PC-3 (cell line): ENCODE data around the gene RETREG2. TPM values are rescaled to one million over a fixed set of nuclear protein-coding genes. Genes with fewer than 3 reads are reported as not detected.

Experiments used
- ATAC-seq: fragments of 200-7000 bp; cut with Tn5 transposase; 2 replicates; pipeline ENCODE4 v1.9.1; 2020; ENCODE audit warnings: mild to moderate bottlenecking, moderate library complexity
- BruUV-seq: library from RNA; stranded (reverse); fragments of 400-500 nt; replicated peaks from 2 replicates; lab custom pipeline; 2021; lab: Mats Ljungman, UMichigan
- CTCF ChIA-PET: fragments of 300-600 bp; sonication (Branson Sonifier 250); formaldehyde crosslinking; loops from one replicate; lab custom pipeline; 2022; ENCODE audit warnings: antibody characterized with exemption; lab: Charles Lee
- POLR2A ChIA-PET: fragments of 300-600 bp; sonication (Branson Sonifier 250); formaldehyde crosslinking; loops from one replicate; lab custom pipeline; 2022; ENCODE audit warnings: antibody characterized with exemption; ENCODE audit not compliant: unreplicated experiment; lab: Charles Lee
- DNase-seq: peaks from one replicate; pipeline ENCODE4 v3.0.0-alpha.2; 2015
- H2AFZ ChIP-seq: fragments of 300-600 bp; sonication (generic); 2 replicates; pipeline ENCODE4 v1.6.0; 2016; ENCODE audit warnings: antibody characterized with exemption, low read length
- H3F3A ChIP-seq: fragments of 300-600 bp; sonication (generic); one replicate; pipeline ENCODE4 v1.6.0; 2017; ENCODE audit warnings: antibody characterized with exemption, low read length, control low read depth, mild to moderate bottlenecking; ENCODE audit not compliant: unreplicated experiment
- H3K27ac ChIP-seq: fragments of 300-600 bp; sonication (generic); 2 replicates; pipeline ENCODE4 v1.5.1; 2016; ENCODE audit warnings: mild to moderate bottlenecking, low read length
- H3K27me3 ChIP-seq: fragments of 300-600 bp; sonication (generic); 2 replicates; pipeline ENCODE4 v1.6.1; 2016; ENCODE audit warnings: low read length, mixed read lengths
- H3K36me3 ChIP-seq: fragments of 300-600 bp; sonication (generic); 2 replicates; pipeline ENCODE4 v1.6.1; 2016; ENCODE audit warnings: low read depth, mixed run types, low read length, mixed read lengths
- H3K4me1 ChIP-seq: fragments of 300-600 bp; sonication (generic); 2 replicates; pipeline ENCODE4 v1.5.1; 2016; ENCODE audit warnings: low read length; ENCODE audit not compliant: insufficient read depth
- H3K4me2 ChIP-seq: fragments of 300-600 bp; sonication (generic); 2 replicates; pipeline ENCODE4 v1.6.0; 2016; ENCODE audit warnings: low read length
- H3K4me3 ChIP-seq: fragments of 300-600 bp; sonication (generic); 2 replicates; pipeline ENCODE4 v1.5.1; 2016; ENCODE audit warnings: mild to moderate bottlenecking, low read length, mixed read lengths
- H3K79me2 ChIP-seq: fragments of 300-600 bp; sonication (generic); 2 replicates; pipeline ENCODE4 v1.6.1; 2017; ENCODE audit warnings: low read length, mixed read lengths
- H3K9ac ChIP-seq: fragments of 300-600 bp; sonication (generic); 2 replicates; pipeline ENCODE4 v1.6.0; 2016; ENCODE audit warnings: mild to moderate bottlenecking, low read length
- H3K9me2 ChIP-seq: fragments of 300-600 bp; sonication (generic); replicated peaks from 2 replicates; pipeline ENCODE4 v1.6.1; 2016; ENCODE audit warnings: mixed run types, low read length, mixed read lengths
- H3K9me3 ChIP-seq: fragments of 300-600 bp; sonication (generic); 2 replicates; pipeline ENCODE4 v1.6.1; 2016; ENCODE audit warnings: low read length, mixed read lengths
- H4K20me1 ChIP-seq: fragments of 300-600 bp; sonication (generic); 2 replicates; pipeline ENCODE4 v1.6.1; 2016; ENCODE audit warnings: low read length, mixed read lengths
- EZH2 ChIP-seq: fragments of 300-600 bp; sonication (generic); IDR thresholded peaks from one replicate; pipeline ENCODE4 v1.6.1; 2017; ENCODE audit warnings: antibody characterized with exemption, mild to moderate bottlenecking, low read length; ENCODE audit not compliant: unreplicated experiment
- EZH2phosphoT487 ChIP-seq: fragments of 300-600 bp; sonication (generic); IDR thresholded peaks from 2 replicates; pipeline ENCODE4 v1.6.1; 2018; ENCODE audit warnings: mild to moderate bottlenecking, antibody characterized with exemption, low read length, borderline replicate concordance
- intact Hi-C: fragments of 100-400 bp; cut with micrococcal nuclease; formaldehyde crosslinking; loops from 2 replicates; pipeline ENCODE4 v1.9.0; 2023
- total RNA-seq: library from RNA; depleted of rRNA; stranded (reverse); fragments of >200 nt; gene quantifications from 2 replicates; pipeline ENCODE4 v1.2.3, GENCODE V29; 2014
- TF ChIP-seq, protein P1 (sequence below): fragments of 300-600 bp; sonication (generic); conservative IDR thresholded peaks from 2 replicates; pipeline ENCODE4 v1.5.1; 2017; ENCODE audit warnings: antibody characterized with exemption, low read depth, mild to moderate bottlenecking, low read length

RETREG2 gene
- total RNA-seq, 1 experiment from 2014 or later: 61.0 TPM

DNA sequence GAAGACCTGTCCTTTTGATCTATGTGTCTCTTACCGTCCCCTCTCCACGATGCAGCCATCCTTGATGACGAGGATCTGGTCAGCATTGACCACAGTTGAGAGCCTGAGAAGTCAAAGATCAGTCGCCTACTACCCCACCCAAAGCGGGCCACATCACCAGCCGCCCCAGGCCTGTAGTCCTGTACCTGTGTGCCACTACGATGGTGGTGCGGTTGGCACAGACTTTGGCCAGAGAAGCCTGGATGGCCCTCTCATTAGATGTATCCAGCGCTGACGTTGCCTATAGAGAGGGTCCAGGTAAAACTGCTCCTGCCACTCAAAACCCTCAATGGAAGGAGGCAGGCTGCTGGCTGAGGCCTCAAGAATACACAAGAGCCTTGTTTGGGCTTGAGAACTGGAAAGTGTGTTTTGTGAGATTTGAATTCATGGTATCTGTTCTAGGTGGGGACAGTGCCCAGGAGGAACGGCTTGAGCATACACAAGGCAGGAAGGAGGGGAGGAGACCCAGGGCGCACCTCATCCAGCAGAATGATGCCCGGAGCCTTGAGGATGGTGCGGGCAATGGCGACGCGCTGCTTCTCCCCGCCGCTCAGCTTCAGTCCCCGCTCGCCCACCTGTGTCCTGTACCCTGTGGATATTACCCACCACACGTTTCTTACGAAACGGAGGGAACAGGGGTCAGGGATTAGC lies 32.3 kb downstream of the RETREG2 start:
- ChIA-PET CTCF (no interaction called here), POLR2A (no interaction called here)
- Histone ChIP-seq H3K79me2 (peaks cover 5% of the 10 kb centered on the region; the same call in 1 of the 2 replicates), H3K4me2 (no peak overlapping the region), H3K9me2 (no peaks in the 10 kb centered on the region), H3K36me3 (peaks cover 4% of the 10 kb centered on the region), H3K4me1 (peaks cover 20% of the 10 kb centered on the region), H3K9me3 (no peaks in the 10 kb centered on the region), H3F3A (no peaks in the 10 kb centered on the region), H3K4me3 (no peak overlapping the region), H2AFZ (no peak overlapping the region), H3K27ac (no peak overlapping the region), H3K27me3 (no peaks in the 10 kb centered on the region), H4K20me1 (no peaks in the 10 kb centered on the region), H3K9ac (no peak overlapping the region)
- no peak for ATAC-seq
- DNase-seq: peak; percentile 1
- no TSS peak for BruUV-seq
- TF ChIP-seq, protein P1, sequence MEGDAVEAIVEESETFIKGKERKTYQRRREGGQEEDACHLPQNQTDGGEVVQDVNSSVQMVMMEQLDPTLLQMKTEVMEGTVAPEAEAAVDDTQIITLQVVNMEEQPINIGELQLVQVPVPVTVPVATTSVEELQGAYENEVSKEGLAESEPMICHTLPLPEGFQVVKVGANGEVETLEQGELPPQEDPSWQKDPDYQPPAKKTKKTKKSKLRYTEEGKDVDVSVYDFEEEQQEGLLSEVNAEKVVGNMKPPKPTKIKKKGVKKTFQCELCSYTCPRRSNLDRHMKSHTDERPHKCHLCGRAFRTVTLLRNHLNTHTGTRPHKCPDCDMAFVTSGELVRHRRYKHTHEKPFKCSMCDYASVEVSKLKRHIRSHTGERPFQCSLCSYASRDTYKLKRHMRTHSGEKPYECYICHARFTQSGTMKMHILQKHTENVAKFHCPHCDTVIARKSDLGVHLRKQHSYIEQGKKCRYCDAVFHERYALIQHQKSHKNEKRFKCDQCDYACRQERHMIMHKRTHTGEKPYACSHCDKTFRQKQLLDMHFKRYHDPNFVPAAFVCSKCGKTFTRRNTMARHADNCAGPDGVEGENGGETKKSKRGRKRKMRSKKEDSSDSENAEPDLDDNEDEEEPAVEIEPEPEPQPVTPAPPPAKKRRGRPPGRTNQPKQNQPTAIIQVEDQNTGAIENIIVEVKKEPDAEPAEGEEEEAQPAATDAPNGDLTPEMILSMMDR: no peak
- no peak for TF ChIP-seq EZH2phosphoT487
- TF ChIP-seq EZH2: no peak
- intact Hi-C loops: no loop called here

DNA sequence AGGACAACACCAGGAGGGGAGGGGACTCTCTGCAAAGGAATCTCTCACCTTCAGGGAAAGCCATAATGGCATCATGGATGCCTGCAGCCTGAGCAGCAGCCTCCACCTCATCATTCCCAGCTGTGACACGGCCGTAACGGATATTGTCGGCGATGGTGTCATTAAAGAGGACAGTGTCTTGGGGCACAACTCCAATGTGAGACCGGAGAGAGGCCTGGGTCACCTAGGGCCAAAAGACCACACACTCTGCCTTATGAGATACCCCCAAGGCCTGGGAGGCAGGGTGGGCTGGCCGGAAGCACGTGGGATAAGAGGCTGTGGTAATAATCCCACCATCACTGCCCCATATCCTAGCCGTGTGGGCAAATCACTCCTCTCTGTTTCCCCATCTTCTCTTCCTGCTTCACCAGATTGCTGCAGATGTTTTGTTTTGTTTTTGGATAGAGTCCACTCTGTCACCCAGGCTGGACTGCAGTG lies 32.8 kb downstream of the RETREG2 start:
- Histone ChIP-seq H3K9me2 (no peaks in the 10 kb centered on the region), H2AFZ (no peak overlapping the region), H3K4me3 (no peak overlapping the region), H3K27ac (no peak overlapping the region), H3K4me2 (no peak overlapping the region), H3K27me3 (no peaks in the 10 kb centered on the region), H4K20me1 (no peaks in the 10 kb centered on the region), H3K9me3 (no peaks in the 10 kb centered on the region), H3K9ac (no peak overlapping the region), H3K79me2 (peaks cover 6% of the 10 kb centered on the region; the same call in 1 of the 2 replicates), H3K4me1 (peaks cover 19% of the 10 kb centered on the region), H3F3A (no peaks in the 10 kb centered on the region), H3K36me3 (peaks cover 4% of the 10 kb centered on the region)
- no peak for TF ChIP-seq EZH2phosphoT487
- TF ChIP-seq, protein P1: no peak
- TF ChIP-seq EZH2: no peak
- ATAC-seq: no peak
- no TSS peak for BruUV-seq
- ChIA-PET POLR2A (no interaction called here), CTCF (interaction anchor here (0.6 kb wide), 1 partner anchor 94 kb away, joined by 3 read pairs; no protein-coding TSS in a partner anchor)
- DNase-seq: peak; percentile 0
- intact Hi-C loops: loop anchor here (1.0 kb wide), 1 partner anchor 51 kb away; the partner anchor contains the start of gene NHEJ1

DNA sequence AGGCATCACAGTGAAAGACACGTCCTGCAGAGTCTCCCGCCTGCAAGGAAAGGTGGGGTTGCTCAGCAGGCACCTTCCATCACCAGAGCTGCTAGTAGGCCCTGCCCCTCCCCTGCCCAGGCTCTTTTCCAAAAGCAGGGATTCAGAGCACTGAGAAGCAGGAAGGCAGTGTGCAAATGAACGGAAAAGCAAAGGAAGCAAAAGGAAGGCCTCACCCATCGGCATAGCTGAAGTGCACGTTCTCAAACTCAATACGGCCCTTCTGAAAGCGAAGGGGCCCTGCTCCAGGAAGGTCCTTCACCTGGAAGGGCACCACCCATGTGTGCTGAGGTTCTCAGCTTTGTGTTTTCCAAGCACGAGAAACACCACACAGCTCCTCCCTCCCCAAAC lies 34.9 kb downstream of the RETREG2 start:
- BruUV-seq: no TSS peak
- Histone ChIP-seq H3K4me3 (no peak overlapping the region), H3K4me1 (peaks cover 13% of the 10 kb centered on the region), H4K20me1 (no peaks in the 10 kb centered on the region), H3K4me2 (no peak overlapping the region), H3K9ac (no peak overlapping the region), H3K27me3 (no peaks in the 10 kb centered on the region), H3K36me3 (peaks cover 4% of the 10 kb centered on the region), H3K27ac (no peak overlapping the region), H3K79me2 (peaks cover 8% of the 10 kb centered on the region; the same call in 1 of the 2 replicates), H3K9me2 (no peaks in the 10 kb centered on the region), H3K9me3 (no peaks in the 10 kb centered on the region), H3F3A (peaks cover 1% of the 10 kb centered on the region), H2AFZ (no peak overlapping the region)
- intact Hi-C loops: no loop called here
- ATAC-seq (no peak), DNase-seq (no peak)
- POLR2A ChIA-PET: no interaction called here
- CTCF ChIA-PET: interaction anchor here (0.5 to 0.6 kb wide), 2 partner anchors 88 to 307 kb away, joined by 3 read pairs; no protein-coding TSS in a partner anchor
- TF ChIP-seq EZH2: no peak
